A673 (cell line): ENCODE results near the gene NMT1. TPM values are rescaled to one million over a fixed set of nuclear protein-coding genes. Genes with fewer than 3 reads are reported as not detected.

Experiments
- BruUV-seq: library from RNA; stranded (reverse); fragments of 400-500 nt; replicated peaks from 2 replicates; lab custom pipeline; 2021; lab: Mats Ljungman, UMichigan
- CTCF ChIA-PET: fragments of 300-600 bp; sonication (Branson Sonifier 250); formaldehyde crosslinking; loops from one replicate; lab custom pipeline; 2022; ENCODE audit warnings: antibody characterized with exemption; lab: Charles Lee
- POLR2A ChIA-PET: fragments of 300-600 bp; sonication (Branson Sonifier 250); formaldehyde crosslinking; loops from one replicate; lab custom pipeline; 2022; ENCODE audit warnings: antibody characterized with exemption; ENCODE audit not compliant: low non-redundant PET; lab: Charles Lee
- DNase-seq: peaks from one replicate; pipeline ENCODE4 v3.0.0-alpha.2; 2015; ENCODE audit warnings: low spot score
- H3K27ac ChIP-seq: fragments of 200-600 bp; sonication (generic); 2 replicates; pipeline ENCODE4 v1.5.1; 2016; ENCODE audit warnings: mixed run types, low read depth, mild to moderate bottlenecking, mixed read lengths, antibody characterized with exemption, low read length; ENCODE audit not compliant: poor library complexity, severe bottlenecking
- H3K27me3 ChIP-seq: fragments of 200-600 bp; sonication (generic); replicated peaks from 2 replicates; pipeline ENCODE4 v1.6.1; 2017; ENCODE audit warnings: mixed run types, low read depth, mild to moderate bottlenecking, mixed read lengths, antibody characterized with exemption, low read length; ENCODE audit not compliant: insufficient read depth, poor library complexity
- H3K36me3 ChIP-seq: fragments of 200-600 bp; sonication (generic); 2 replicates; pipeline ENCODE4 v1.6.1; 2016; ENCODE audit warnings: mixed run types, mild to moderate bottlenecking, mixed read lengths, antibody characterized with exemption, low read length; ENCODE audit not compliant: insufficient read depth, poor library complexity, severe bottlenecking
- H3K4me1 ChIP-seq: fragments of 200-600 bp; sonication (generic); 2 replicates; pipeline ENCODE4 v1.6.1; 2017; ENCODE audit warnings: mixed run types, mild to moderate bottlenecking, mixed read lengths, antibody characterized with exemption, low read length; ENCODE audit not compliant: insufficient read depth, poor library complexity, severe bottlenecking
- H3K4me3 ChIP-seq: fragments of 200-600 bp; sonication (generic); 2 replicates; pipeline ENCODE4 v1.5.1; 2016; ENCODE audit warnings: low read depth, mixed run types, mild to moderate bottlenecking, mixed read lengths, low read length; ENCODE audit not compliant: poor library complexity, severe bottlenecking
- H3K9me3 ChIP-seq: fragments of 200-600 bp; sonication (generic); 2 replicates; pipeline ENCODE4 v1.6.1; 2016; ENCODE audit warnings: mixed run types, low read depth, mild to moderate bottlenecking, mixed read lengths, antibody characterized with exemption, low read length; ENCODE audit not compliant: poor library complexity, severe bottlenecking
- EZH2 ChIP-seq: fragments of 200-600 bp; sonication (generic); IDR thresholded peaks from 2 replicates; pipeline ENCODE4 v1.6.1; 2017; ENCODE audit warnings: borderline replicate concordance, low read depth, mild to moderate bottlenecking, mixed read lengths, antibody characterized with exemption, low read length; ENCODE audit not compliant: poor library complexity, severe bottlenecking
- intact Hi-C: fragments of 100-400 bp; cut with micrococcal nuclease; formaldehyde crosslinking; loops from one replicate; pipeline ENCODE4 v1.10.0; 2022; ENCODE audit not compliant: unreplicated experiment
- total RNA-seq: library from RNA; stranded (reverse); gene quantifications from 2 replicates; pipeline ENCODE4 v1.2.3, GENCODE V29; 2021
- TF ChIP-seq, protein P1 (sequence below): fragments of 300-800, 200-600 bp; sonication (generic); conservative IDR thresholded peaks from 2 replicates; pipeline ENCODE4 v1.5.1; 2017; ENCODE audit warnings: low read depth, mild to moderate bottlenecking, antibody characterized with exemption, low read length, moderate library complexity, mixed read lengths

The NMT1 gene
- total RNA-seq, 1 experiment from 2014 or later = 108 TPM

- no peak overlapping the region for H3K4me3 ChIP-seq
- ChIA-PET POLR2A (no interaction called here), CTCF (no interaction called here)
- TF ChIP-seq, protein P1, sequence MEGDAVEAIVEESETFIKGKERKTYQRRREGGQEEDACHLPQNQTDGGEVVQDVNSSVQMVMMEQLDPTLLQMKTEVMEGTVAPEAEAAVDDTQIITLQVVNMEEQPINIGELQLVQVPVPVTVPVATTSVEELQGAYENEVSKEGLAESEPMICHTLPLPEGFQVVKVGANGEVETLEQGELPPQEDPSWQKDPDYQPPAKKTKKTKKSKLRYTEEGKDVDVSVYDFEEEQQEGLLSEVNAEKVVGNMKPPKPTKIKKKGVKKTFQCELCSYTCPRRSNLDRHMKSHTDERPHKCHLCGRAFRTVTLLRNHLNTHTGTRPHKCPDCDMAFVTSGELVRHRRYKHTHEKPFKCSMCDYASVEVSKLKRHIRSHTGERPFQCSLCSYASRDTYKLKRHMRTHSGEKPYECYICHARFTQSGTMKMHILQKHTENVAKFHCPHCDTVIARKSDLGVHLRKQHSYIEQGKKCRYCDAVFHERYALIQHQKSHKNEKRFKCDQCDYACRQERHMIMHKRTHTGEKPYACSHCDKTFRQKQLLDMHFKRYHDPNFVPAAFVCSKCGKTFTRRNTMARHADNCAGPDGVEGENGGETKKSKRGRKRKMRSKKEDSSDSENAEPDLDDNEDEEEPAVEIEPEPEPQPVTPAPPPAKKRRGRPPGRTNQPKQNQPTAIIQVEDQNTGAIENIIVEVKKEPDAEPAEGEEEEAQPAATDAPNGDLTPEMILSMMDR = no peak
- TF ChIP-seq EZH2 = no peak
- no peak overlapping the region for H3K27ac ChIP-seq
- DNase-seq = no peak
- no peaks in the 10 kb centered on the region for H3K9me3 ChIP-seq
- intact Hi-C loops = no loop called here
- no TSS peak for BruUV-seq
- H3K36me3 ChIP-seq = no peaks in the 10 kb centered on the region
- no peaks in the 10 kb centered on the region for H3K4me1 ChIP-seq
- no peaks in the 10 kb centered on the region for H3K27me3 ChIP-seq
Measured at GRCh38 chr17:45016237-45016636, 44.9 kb upstream of the NMT1 start.

GRCh38 chr17:45016823-45017222, 44.3 kb upstream of the NMT1 start:
- TF ChIP-seq EZH2 = no peak
- TF ChIP-seq, protein P1 = 0 out of 2 replicates have a peak, but pooled peaks have one; percentile 18
- Histone ChIP-seq H3K4me3 (no peak overlapping the region), H3K27me3 (no peaks in the 10 kb centered on the region), H3K4me1 (no peaks in the 10 kb centered on the region), H3K36me3 (no peaks in the 10 kb centered on the region), H3K27ac (no peak overlapping the region), H3K9me3 (no peaks in the 10 kb centered on the region)
- POLR2A ChIA-PET = no interaction called here
- no TSS peak for BruUV-seq
- intact Hi-C loops = no loop called here
- no peak for DNase-seq
- CTCF ChIA-PET = no interaction called here

- intact Hi-C loops = no loop called here
- CTCF ChIA-PET = no interaction called here
- H3K27ac ChIP-seq = no peak overlapping the region
- DNase-seq = no peak
- H3K4me1 ChIP-seq = no peaks in the 10 kb centered on the region
- no peaks in the 10 kb centered on the region for H3K27me3 ChIP-seq
- peak overlapping the region; percentile 49 for H3K4me3 ChIP-seq
- H3K9me3 ChIP-seq = no peaks in the 10 kb centered on the region
- BruUV-seq = no TSS peak
- TF ChIP-seq EZH2 = no peak
- TF ChIP-seq, protein P1 = no peak
- POLR2A ChIA-PET = no interaction called here
- no peaks in the 10 kb centered on the region for H3K36me3 ChIP-seq
Measured at GRCh38 chr17:45018514-45018847, 42.6 kb upstream of the NMT1 start.
